Keratinocyte (primary cell): ENCODE measurements around the gene KCNMA1.

Experiments
- EZH2 ChIP-seq: IDR thresholded peaks from one replicate; pipeline ENCODE4 v1.6.1; 2012; ENCODE audit warnings: inconsistent platforms, mild to moderate bottlenecking, low read length, moderate library complexity
- TF ChIP-seq, protein P1 (sequence below), 3 experiments: IDR thresholded peaks in 1 of 3; conservative IDR thresholded peaks in 1 of 3; optimal IDR thresholded peaks in 1 of 3; 2 replicates in 2 of 3; 3 replicates in 1 of 3; pipeline versions ENCODE3 to v1.5.1; 2011; ENCODE audit warnings: low read length in 3 of 3, mild to moderate bottlenecking in 3 of 3, moderate library complexity in 2 of 3, control low read depth in 1 of 3, inconsistent platforms in 1 of 3; ENCODE audit not compliant: insufficient read depth in 2 of 3; ENCODE audit errors: extremely low read depth in 1 of 3

- TF ChIP-seq, protein P1, sequence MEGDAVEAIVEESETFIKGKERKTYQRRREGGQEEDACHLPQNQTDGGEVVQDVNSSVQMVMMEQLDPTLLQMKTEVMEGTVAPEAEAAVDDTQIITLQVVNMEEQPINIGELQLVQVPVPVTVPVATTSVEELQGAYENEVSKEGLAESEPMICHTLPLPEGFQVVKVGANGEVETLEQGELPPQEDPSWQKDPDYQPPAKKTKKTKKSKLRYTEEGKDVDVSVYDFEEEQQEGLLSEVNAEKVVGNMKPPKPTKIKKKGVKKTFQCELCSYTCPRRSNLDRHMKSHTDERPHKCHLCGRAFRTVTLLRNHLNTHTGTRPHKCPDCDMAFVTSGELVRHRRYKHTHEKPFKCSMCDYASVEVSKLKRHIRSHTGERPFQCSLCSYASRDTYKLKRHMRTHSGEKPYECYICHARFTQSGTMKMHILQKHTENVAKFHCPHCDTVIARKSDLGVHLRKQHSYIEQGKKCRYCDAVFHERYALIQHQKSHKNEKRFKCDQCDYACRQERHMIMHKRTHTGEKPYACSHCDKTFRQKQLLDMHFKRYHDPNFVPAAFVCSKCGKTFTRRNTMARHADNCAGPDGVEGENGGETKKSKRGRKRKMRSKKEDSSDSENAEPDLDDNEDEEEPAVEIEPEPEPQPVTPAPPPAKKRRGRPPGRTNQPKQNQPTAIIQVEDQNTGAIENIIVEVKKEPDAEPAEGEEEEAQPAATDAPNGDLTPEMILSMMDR (optimal IDR thresholded peaks at IDR 0.05 in 1 of 3, IDR thresholded peaks at IDR 0.05 in 1 of 3, conservative IDR thresholded peaks at IDR 0.05 in 1 of 3; ENCODE audit: extremely low read depth in 1 of 3, insufficient read depth in 2 of 3, low read length in 3 of 3): no peak
- no peak for TF ChIP-seq EZH2
These were observed 289.5 kb downstream of the KCNMA1 start for GRCh38 chr10:77348082-77348481.
